Thyroid gland (tissue), 4 donors: Measurements from ENCODE around the gene LTV1.

Source experiments
- POLR2A ChIP-seq, 2 donors: fragments of 450-650 bp; IDR thresholded peaks; one replicate each; pipeline ENCODE4 v1.6.1; 2017; ENCODE audit warnings: antibody characterized with exemption in 2 of 2, mild to moderate bottlenecking in 2 of 2, moderate library complexity in 1 of 2
- TF ChIP-seq, protein P1 (sequence below), 6 experiments: fragments of 200-600 bp in 3 of 6; fragments of 450-650 bp in 3 of 6; sonication (generic) in 3 of 6; IDR thresholded peaks; one replicate each; pipeline ENCODE4 v1.5.1; 2016 to 2019; ENCODE audit warnings: antibody characterized with exemption in 6 of 6, mild to moderate bottlenecking in 2 of 6, inconsistent platforms in 1 of 6, moderate library complexity in 1 of 6

DNA sequence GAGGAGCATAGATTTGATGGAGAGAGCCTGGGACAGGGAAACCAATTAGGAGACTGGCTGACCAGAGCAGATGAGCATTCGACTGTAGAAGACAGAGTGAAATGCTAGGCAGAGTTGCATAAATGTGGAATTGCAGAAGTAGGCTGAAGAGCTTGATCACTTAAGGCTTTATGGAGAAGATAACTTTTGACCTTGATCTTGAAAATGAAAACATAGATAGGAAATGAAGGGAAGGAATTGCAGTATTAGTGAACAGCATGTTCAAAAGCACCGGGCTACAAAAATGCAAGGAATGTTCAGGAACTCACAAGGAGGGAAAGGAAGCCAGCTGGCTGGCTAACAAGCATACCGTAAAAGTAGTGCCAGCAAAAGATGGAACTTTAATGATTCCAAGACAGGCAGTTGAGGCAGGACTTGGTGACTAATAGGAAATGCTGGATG, 20.5 kb upstream of the LTV1 start:
- TF ChIP-seq, protein P1, sequence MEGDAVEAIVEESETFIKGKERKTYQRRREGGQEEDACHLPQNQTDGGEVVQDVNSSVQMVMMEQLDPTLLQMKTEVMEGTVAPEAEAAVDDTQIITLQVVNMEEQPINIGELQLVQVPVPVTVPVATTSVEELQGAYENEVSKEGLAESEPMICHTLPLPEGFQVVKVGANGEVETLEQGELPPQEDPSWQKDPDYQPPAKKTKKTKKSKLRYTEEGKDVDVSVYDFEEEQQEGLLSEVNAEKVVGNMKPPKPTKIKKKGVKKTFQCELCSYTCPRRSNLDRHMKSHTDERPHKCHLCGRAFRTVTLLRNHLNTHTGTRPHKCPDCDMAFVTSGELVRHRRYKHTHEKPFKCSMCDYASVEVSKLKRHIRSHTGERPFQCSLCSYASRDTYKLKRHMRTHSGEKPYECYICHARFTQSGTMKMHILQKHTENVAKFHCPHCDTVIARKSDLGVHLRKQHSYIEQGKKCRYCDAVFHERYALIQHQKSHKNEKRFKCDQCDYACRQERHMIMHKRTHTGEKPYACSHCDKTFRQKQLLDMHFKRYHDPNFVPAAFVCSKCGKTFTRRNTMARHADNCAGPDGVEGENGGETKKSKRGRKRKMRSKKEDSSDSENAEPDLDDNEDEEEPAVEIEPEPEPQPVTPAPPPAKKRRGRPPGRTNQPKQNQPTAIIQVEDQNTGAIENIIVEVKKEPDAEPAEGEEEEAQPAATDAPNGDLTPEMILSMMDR (IDR thresholded peaks at IDR 0.05): no peak
- no peak for TF ChIP-seq POLR2A (IDR thresholded peaks at IDR 0.05)
